Esophagus squamous epithelium (tissue), 5 donors: Measurements from ENCODE around the gene GLIPR1L1. TPM values are rescaled to one million over a fixed set of nuclear protein-coding genes. Genes with fewer than 3 reads are reported as not detected.

Experiments
- DNase-seq: peaks from one replicate; lab custom pipeline; 2025; lab: John Stamatoyannopoulos, UW
- H3K27ac ChIP-seq, 4 donors: fragments of 200-600 bp; sonication (generic); one replicate each; pipeline ENCODE4 v1.5.1; 2016 to 2019; ENCODE audit warnings: mild to moderate bottlenecking in 1 of 4
- H3K27me3 ChIP-seq, 4 donors: fragments of 200-600 bp; sonication (generic); 1 replicate in 3 of 4; 2 replicates in 1 of 4; pipeline versions ENCODE4 v1.5.1 to v1.6.0; 2017 to 2021; ENCODE audit warnings: antibody characterized with exemption in 1 of 4
- H3K36me3 ChIP-seq, 3 donors: fragments of 200-600 bp; sonication (generic); one replicate each; pipeline ENCODE4 v1.5.1; 2016 to 2019
- H3K4me1 ChIP-seq, 3 donors: fragments of 200-600 bp; sonication (generic); one replicate each; pipeline ENCODE4 v1.5.1; 2017 to 2019
- H3K4me3 ChIP-seq, 4 donors: fragments of 200-600 bp; sonication (generic); 1 replicate in 3 of 4; 2 replicates in 1 of 4; pipeline ENCODE4 v1.5.1; 2016 to 2019; ENCODE audit warnings: mild to moderate bottlenecking in 2 of 4, moderate library complexity in 1 of 4
- H3K9me3 ChIP-seq, 3 donors: fragments of 200-600 bp; sonication (generic); one replicate each; pipeline ENCODE4 v1.5.1; 2016 to 2019
- POLR2A ChIP-seq, 4 donors: fragments of 450-650 bp; IDR thresholded peaks; one replicate each; pipeline ENCODE4 v1.6.1; 2017; ENCODE audit warnings: antibody characterized with exemption in 4 of 4, mild to moderate bottlenecking in 4 of 4, moderate library complexity in 3 of 4
- WGBS, 2 donors: methylation state at CpG; one replicate each; pipeline ENCODE4 v1.1.5; 2018; 5-methylcytosine and 5-hydroxymethylcytosine counted together
- intact Hi-C: fragments of 100-400 bp; cut with DNase I; formaldehyde crosslinking; loops from one replicate; pipeline ENCODE4 v1.15.0; 2022
- total RNA-seq, 4 donors: library from RNA; depleted of rRNA; stranded (reverse); fragments of >200 nt; gene quantifications; one replicate each; pipeline ENCODE4 v1.1.0, GENCODE V29; 2016
- TF ChIP-seq, protein P1 (sequence below), 6 experiments: fragments of 450-650 bp in 4 of 6; fragments of 200-600 bp in 2 of 6; sonication (generic) in 2 of 6; IDR thresholded peaks; one replicate each; pipeline ENCODE4 v1.5.1; 2016 to 2019; ENCODE audit warnings: antibody characterized with exemption in 6 of 6, mild to moderate bottlenecking in 4 of 6, moderate library complexity in 4 of 6
- donor health status: DM: yes; HTN: yes; CAD: no.

The GLIPR1L1 gene
- total RNA-seq, 4 donors from 2014 or later = not detected

DNA sequence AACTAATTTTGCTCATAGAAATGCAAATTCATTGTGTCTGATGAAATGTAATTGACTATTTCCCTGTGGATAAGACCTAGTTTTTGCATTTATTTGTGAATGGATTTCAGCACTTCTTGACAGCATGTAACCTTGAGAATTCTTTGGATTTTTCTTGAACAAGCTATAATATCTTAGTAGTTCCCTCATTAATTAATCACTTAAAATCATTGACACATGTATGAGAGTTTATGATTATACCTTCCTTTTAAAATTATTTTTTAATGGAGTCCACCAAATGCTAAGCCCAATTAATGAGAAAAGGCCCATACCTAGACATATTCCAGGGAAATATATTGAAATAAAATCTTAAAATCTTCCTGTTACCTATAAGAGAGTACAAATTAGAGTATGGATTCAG, 73.2 kb downstream of the GLIPR1L1 start:
- Histone ChIP-seq H3K36me3 (no peaks in the 10 kb centered on the region), H3K9me3 (no peaks in the 10 kb centered on the region), H3K4me3 (no peak overlapping the region), H3K4me1 (no peaks in the 10 kb centered on the region), H3K27me3 (no peaks in the 10 kb centered on the region), H3K27ac (no peak overlapping the region)
- intact Hi-C loops = no loop called here
- DNase-seq = no peak
- TF ChIP-seq, protein P1, sequence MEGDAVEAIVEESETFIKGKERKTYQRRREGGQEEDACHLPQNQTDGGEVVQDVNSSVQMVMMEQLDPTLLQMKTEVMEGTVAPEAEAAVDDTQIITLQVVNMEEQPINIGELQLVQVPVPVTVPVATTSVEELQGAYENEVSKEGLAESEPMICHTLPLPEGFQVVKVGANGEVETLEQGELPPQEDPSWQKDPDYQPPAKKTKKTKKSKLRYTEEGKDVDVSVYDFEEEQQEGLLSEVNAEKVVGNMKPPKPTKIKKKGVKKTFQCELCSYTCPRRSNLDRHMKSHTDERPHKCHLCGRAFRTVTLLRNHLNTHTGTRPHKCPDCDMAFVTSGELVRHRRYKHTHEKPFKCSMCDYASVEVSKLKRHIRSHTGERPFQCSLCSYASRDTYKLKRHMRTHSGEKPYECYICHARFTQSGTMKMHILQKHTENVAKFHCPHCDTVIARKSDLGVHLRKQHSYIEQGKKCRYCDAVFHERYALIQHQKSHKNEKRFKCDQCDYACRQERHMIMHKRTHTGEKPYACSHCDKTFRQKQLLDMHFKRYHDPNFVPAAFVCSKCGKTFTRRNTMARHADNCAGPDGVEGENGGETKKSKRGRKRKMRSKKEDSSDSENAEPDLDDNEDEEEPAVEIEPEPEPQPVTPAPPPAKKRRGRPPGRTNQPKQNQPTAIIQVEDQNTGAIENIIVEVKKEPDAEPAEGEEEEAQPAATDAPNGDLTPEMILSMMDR (IDR thresholded peaks at IDR 0.05) = no peak
- TF ChIP-seq POLR2A (IDR thresholded peaks at IDR 0.05) = no peak

DNA sequence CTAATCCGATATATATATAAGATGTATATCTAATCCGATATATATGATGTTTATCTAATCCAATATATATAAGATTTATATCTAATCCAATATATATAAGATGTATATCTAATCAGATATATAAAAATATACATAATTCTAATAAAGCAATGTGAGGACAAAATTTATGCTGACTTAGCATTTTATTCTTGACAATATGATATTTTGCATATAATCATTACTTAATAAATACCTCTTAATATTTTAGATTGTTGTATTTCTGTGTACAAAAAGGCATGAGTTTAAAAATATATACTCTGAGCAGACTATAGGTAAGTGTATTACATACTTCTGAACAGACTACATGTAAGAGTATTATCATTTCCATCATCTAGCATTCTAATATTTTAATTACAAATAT, 75.4 kb downstream of the GLIPR1L1 start:
- Histone ChIP-seq H3K9me3 (no peaks in the 10 kb centered on the region), H3K27me3 (no peaks in the 10 kb centered on the region), H3K36me3 (no peaks in the 10 kb centered on the region), H3K4me3 (no peak overlapping the region), H3K4me1 (no peaks in the 10 kb centered on the region), H3K27ac (no peak overlapping the region)
- 97 to 100% methylated on average over 2 of the region's 2 CpGs for WGBS, 2 donors
- no peak for DNase-seq
- TF ChIP-seq POLR2A (IDR thresholded peaks at IDR 0.05) = no peak
- TF ChIP-seq, protein P1 (IDR thresholded peaks at IDR 0.05) = no peak
- intact Hi-C loops = no loop called here

DNA sequence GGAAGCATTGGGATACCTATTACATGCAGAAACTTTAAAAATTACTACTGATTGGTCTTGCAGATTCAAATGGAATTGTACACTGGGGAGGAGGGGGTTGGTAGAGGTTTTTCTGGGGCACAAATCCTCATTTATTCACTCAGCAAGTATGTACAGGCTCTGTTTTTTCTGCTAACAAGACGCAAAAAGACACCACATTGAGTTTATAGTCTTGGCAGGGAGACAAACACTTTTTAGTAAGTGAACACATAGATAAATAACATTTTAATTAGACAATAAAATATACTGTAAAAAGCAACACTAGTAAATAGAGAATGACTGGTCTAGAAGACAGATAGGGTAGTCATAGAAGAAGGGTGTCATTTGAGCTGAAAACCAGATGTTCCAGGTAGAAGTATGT, 80.2 kb downstream of the GLIPR1L1 start:
- intact Hi-C loops = no loop called here

DNA sequence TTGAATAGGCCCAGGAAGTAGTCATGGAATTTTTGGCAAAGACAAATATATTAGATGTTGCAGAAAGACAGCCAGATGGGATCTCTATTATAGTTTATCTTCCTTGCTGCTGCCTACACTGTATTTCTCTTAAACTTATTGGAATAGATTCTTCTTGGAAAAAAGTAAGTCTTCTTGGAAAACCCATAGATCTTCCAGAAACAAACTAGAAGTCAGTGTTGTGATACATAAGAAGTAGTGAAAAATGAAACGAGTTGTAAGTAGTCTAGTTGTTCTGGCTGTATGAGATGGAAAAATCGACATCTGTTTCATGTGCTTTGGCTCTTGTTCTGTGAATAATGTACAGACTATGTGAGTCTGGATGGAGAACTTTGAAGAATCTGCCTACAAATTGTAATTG, 85.4 kb downstream of the GLIPR1L1 start:
- Histone ChIP-seq H3K9me3 (no peaks in the 10 kb centered on the region), H3K27me3 (no peaks in the 10 kb centered on the region), H3K27ac (no peak overlapping the region), H3K4me3 (no peak overlapping the region), H3K4me1 (no peaks in the 10 kb centered on the region), H3K36me3 (no peaks in the 10 kb centered on the region)
- no peak for DNase-seq
- TF ChIP-seq POLR2A (IDR thresholded peaks at IDR 0.05) = no peak
- TF ChIP-seq, protein P1 (IDR thresholded peaks at IDR 0.05) = no peak
- 79 to 80% methylated on average over 2 of the region's 2 CpGs for WGBS, 2 donors
- intact Hi-C loops = no loop called here

More for the DNA sequence above, 80.2 kb downstream of the GLIPR1L1 start:
- no peak overlapping the region for H3K4me3 ChIP-seq
- 53 to 67% methylated on average over 1 of the region's 1 CpG for WGBS, 2 donors
- H3K27ac ChIP-seq = no peak overlapping the region
- no peaks in the 10 kb centered on the region for H3K27me3 ChIP-seq
- no peaks in the 10 kb centered on the region for H3K9me3 ChIP-seq
- no peaks in the 10 kb centered on the region for H3K36me3 ChIP-seq
- no peaks in the 10 kb centered on the region for H3K4me1 ChIP-seq
- TF ChIP-seq POLR2A (IDR thresholded peaks at IDR 0.05) = no peak
- TF ChIP-seq, protein P1 (IDR thresholded peaks at IDR 0.05) = no peak
- no peak for DNase-seq

Other genes with a start within 250 kb of the GLIPR1L1 start
- gene KCNC2, start 124.8 kb upstream of the GLIPR1L1 start, total RNA-seq = not detected
- gene CAPS2, start 4.3 kb upstream of the GLIPR1L1 start, total RNA-seq = 1 to 10 TPM; 2.9 to 9.2 (median 5.8) TPM
- gene GLIPR1L2, start 56.4 kb downstream of the GLIPR1L1 start, total RNA-seq = under 1 TPM in 3 of 4 donors, not detected in 1; 0.15 to 0.29 (median 0.19) TPM
- 1 to 10 TPM; 3.0 to 8.0 (median 5.0) TPM for gene GLIPR1, start 146.1 kb downstream of the GLIPR1L1 start, total RNA-seq
- 10 to 100 TPM; 24.7 to 42.3 (median 41.2) TPM for gene KRR1, start 176.9 kb downstream of the GLIPR1L1 start, total RNA-seq